SK-N-SH treated with all-trans-retinoic acid at 6 μM for 48 hours (cell line): ENCODE results near the gene PCDHB1.

ENCODE experiments used
- ATAC-seq: fragments of 200-7000 bp; cut with Tn5 transposase; 3 replicates; pipeline ENCODE4 v1.9.1; 2020; ENCODE audit warnings: mild to moderate bottlenecking, moderate library complexity
- ARNTL ChIP-seq: fragments of 450-650 bp; formaldehyde crosslinking; IDR thresholded peaks from 2 replicates; pipeline ENCODE4 v1.5.0; 2020; ENCODE audit warnings: low read depth, mild to moderate bottlenecking, moderate library complexity, borderline replicate concordance
- BACH2 ChIP-seq: fragments of 250-450 bp; sonication (Bioruptor Pico); IDR thresholded peaks from 2 replicates; pipeline ENCODE4 v1.9.0; 2021; ENCODE audit warnings: mild to moderate bottlenecking, borderline replicate concordance
- CSDC2 ChIP-seq: fragments of 250-450 bp; sonication (Bioruptor Pico); IDR thresholded peaks from 2 replicates; pipeline ENCODE4 v1.5.0; 2020; ENCODE audit warnings: mild to moderate bottlenecking, moderate library complexity
- ESRRG ChIP-seq: fragments of 250-450 bp; sonication (Bioruptor Pico); IDR thresholded peaks from 2 replicates; pipeline ENCODE4 v1.6.1; 2021; ENCODE audit warnings: mild to moderate bottlenecking
- GLIS3 ChIP-seq: fragments of 250-450 bp; sonication (Bioruptor Pico); IDR thresholded peaks from 2 replicates; pipeline ENCODE4 v1.5.0; 2020; ENCODE audit warnings: mild to moderate bottlenecking, moderate library complexity
- ISL1 ChIP-seq: fragments of 250-450 bp; sonication (Bioruptor Pico); IDR thresholded peaks from 2 replicates; pipeline ENCODE4 v2.1.2; 2022; ENCODE audit warnings: mild to moderate bottlenecking, moderate library complexity
- OSR1 ChIP-seq: fragments of 250-450 bp; sonication (Bioruptor Pico); IDR thresholded peaks from 2 replicates; pipeline ENCODE4 v1.8.0; 2022; ENCODE audit warnings: moderate library complexity, mild to moderate bottlenecking, inconsistent platforms
- PPARA ChIP-seq: fragments of 250-450 bp; sonication (Bioruptor Pico); IDR thresholded peaks from 2 replicates; pipeline ENCODE4 v1.5.0; 2020; ENCODE audit warnings: mild to moderate bottlenecking, borderline replicate concordance
- RARB ChIP-seq: fragments of 250-450 bp; sonication (Bioruptor Pico); IDR thresholded peaks from 2 replicates; pipeline ENCODE4 v1.8.0; 2021; ENCODE audit warnings: mild to moderate bottlenecking, moderate library complexity
- SNAI2 ChIP-seq: fragments of 250-450 bp; sonication (Bioruptor Pico); IDR thresholded peaks from 2 replicates; pipeline ENCODE4 v1.5.0; 2020; ENCODE audit warnings: mild to moderate bottlenecking, moderate library complexity
- TOX ChIP-seq: fragments of 250-450 bp; sonication (Bioruptor Pico); IDR thresholded peaks from 2 replicates; pipeline ENCODE4 v1.8.0; 2021; ENCODE audit warnings: mild to moderate bottlenecking, moderate library complexity, borderline replicate concordance
- ZC3H10 ChIP-seq: fragments of 250-450 bp; sonication (Bioruptor Pico); IDR thresholded peaks from 2 replicates; pipeline ENCODE4 v1.5.1; 2021; ENCODE audit warnings: mild to moderate bottlenecking, moderate library complexity
- ZFP30 ChIP-seq: fragments of 450-650 bp; formaldehyde crosslinking; IDR thresholded peaks from 2 replicates; pipeline ENCODE4 v1.5.0; 2022; ENCODE audit warnings: mild to moderate bottlenecking, moderate library complexity
- ZNF565 ChIP-seq: fragments of 450-650 bp; formaldehyde crosslinking; conservative IDR thresholded peaks from 2 replicates; pipeline ENCODE4 v1.5.0; 2020; ENCODE audit warnings: low read depth, mild to moderate bottlenecking, moderate library complexity
- ZNF70 ChIP-seq: fragments of 450-650 bp; formaldehyde crosslinking; IDR thresholded peaks from 2 replicates; pipeline ENCODE4 v1.5.0; 2020; ENCODE audit warnings: mild to moderate bottlenecking, moderate library complexity
- ZNF8 ChIP-seq: fragments of 450-650 bp; formaldehyde crosslinking; IDR thresholded peaks from 2 replicates; pipeline ENCODE4 v1.5.0; 2020; ENCODE audit warnings: mild to moderate bottlenecking, moderate library complexity
- TF ChIP-seq, protein P1 (sequence below): fragments of 250-450 bp; sonication (Bioruptor Pico); IDR thresholded peaks from 2 replicates; pipeline ENCODE4 v1.8.0; 2021; ENCODE audit warnings: low read depth, mild to moderate bottlenecking, moderate library complexity, borderline replicate concordance
- TF ChIP-seq, protein P2 (sequence below): fragments of 250-450 bp; sonication (Bioruptor Pico); IDR thresholded peaks from 2 replicates; pipeline ENCODE4 v1.5.1; 2020; ENCODE audit warnings: low read depth, mild to moderate bottlenecking, moderate library complexity
- TF ChIP-seq, protein P3 (sequence below): fragments of 250-450 bp; sonication (Bioruptor Pico); IDR thresholded peaks from 2 replicates; pipeline ENCODE4 v1.8.0; 2020; ENCODE audit warnings: mild to moderate bottlenecking, moderate library complexity, borderline replicate concordance
- TF ChIP-seq, protein P4 (sequence below): fragments of 250-450 bp; sonication (Bioruptor Pico); IDR thresholded peaks from 2 replicates; pipeline ENCODE4 v1.5.0; 2020; ENCODE audit warnings: mild to moderate bottlenecking, moderate library complexity

The PCDHB1 gene, protein sequence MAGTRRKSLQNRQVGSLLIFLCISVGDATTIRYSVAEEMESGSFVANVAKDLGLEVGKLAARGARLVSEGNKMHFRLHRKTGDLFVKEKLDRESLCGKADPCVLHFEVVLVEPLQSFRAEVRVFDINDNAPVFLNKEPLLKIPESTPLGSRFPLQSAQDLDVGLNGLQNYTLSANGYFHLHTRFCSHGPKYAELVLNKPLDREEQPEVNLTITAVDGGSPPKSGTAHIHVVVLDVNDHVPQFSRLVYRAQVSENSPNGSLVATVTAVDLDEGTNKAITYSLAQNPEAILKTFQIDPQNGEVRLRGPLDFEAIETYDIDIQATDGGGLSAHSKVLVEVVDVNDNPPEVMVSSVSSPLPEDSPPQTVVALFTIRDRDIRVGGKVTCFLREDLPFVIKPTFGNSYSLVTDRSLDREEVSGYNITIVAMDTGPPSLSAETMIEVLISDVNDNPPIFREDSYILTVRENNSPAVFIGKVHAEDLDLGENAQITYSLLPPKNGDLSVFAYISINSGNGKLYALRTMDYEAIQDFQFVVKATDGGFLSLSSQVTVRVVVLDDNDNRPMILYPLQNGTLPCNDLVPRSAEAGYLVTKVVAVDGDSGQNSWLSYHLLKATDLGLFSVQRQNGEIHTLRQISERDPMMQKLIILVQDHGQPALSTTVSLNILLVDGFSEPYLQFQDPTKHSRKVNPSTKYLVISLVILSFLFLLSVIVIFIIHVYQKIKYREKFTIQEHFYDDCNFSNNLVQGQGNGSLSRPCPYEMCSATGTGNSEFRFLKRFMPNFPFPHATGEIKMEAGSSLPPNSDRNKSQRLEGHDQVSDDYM

DNA sequence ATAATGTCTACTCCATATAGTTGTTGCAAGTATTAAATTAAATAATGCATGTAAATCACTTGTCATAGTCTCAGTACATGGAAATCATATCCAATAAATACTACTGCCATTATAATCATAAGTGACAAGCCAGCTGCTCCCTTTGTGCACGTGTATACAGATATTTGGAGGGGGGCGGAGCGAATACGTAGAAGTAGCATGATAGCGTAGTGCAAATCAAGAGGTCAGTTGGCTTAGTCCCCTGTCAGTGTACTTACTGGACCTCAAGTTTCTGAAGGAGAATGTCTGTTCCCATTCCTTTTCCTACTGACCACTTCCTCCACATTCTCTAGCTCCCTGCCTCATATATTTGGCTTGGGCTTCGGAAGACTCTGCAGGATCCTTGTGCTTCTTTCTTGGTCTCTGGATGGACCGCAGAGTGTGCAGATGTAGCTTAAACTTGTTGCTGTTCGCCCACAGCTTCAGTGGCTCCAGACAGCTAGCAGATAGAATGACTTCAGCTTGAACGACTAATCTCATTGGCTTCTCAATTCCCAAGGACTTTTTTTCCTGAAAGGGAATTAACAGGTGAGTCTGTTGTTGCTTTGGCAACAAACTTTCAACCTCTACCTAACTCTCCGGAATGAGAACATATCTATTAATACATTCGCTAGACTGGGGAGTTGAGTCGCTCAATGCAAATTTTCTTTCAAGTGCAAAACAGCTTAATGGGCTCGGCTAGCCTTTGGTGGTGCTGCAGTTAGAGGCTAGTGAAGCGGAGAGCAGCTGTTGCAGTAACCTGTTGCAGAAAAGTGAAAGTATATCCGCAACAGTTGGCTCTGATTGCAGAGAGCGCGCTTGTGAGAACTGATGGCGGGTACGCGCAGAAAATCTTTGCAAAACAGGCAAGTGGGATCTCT, at the start of gene PCDHB1:
Gene PCDHB1 (plus strand): TSS at position 753 of the 899 bp plus-strand sequence. CDS start 97 bp downstream, at position 850.
- TF ChIP-seq CSDC2 (CRISPR knock-in tag), result no peak
- no peak for TF ChIP-seq PPARA
- TF ChIP-seq BACH2 (CRISPR knock-in tag), result no peak
- TF ChIP-seq, protein P1, sequence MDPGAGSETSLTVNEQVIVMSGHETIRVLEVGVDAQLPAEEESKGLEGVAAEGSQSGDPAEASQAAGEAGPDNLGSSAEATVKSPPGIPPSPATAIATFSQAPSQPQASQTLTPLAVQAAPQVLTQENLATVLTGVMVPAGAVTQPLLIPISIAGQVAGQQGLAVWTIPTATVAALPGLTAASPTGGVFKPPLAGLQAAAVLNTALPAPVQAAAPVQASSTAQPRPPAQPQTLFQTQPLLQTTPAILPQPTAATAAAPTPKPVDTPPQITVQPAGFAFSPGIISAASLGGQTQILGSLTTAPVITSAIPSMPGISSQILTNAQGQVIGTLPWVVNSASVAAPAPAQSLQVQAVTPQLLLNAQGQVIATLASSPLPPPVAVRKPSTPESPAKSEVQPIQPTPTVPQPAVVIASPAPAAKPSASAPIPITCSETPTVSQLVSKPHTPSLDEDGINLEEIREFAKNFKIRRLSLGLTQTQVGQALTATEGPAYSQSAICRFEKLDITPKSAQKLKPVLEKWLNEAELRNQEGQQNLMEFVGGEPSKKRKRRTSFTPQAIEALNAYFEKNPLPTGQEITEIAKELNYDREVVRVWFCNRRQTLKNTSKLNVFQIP, result no peak
- TF ChIP-seq TOX (CRISPR knock-in tag), result no peak
- no peak for TF ChIP-seq RARB
- TF ChIP-seq ESRRG (CRISPR knock-in tag), result no peak
- TF ChIP-seq ZNF565, result no peak
- TF ChIP-seq, protein P2, sequence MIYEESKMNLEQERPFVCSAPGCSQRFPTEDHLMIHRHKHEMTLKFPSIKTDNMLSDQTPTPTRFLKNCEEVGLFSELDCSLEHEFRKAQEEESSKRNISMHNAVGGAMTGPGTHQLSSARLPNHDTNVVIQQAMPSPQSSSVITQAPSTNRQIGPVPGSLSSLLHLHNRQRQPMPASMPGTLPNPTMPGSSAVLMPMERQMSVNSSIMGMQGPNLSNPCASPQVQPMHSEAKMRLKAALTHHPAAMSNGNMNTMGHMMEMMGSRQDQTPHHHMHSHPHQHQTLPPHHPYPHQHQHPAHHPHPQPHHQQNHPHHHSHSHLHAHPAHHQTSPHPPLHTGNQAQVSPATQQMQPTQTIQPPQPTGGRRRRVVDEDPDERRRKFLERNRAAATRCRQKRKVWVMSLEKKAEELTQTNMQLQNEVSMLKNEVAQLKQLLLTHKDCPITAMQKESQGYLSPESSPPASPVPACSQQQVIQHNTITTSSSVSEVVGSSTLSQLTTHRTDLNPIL, result no peak
- TF ChIP-seq ZNF8 (CRISPR knock-in tag), result no peak
- TF ChIP-seq ARNTL (CRISPR knock-in tag), result no peak
- TF ChIP-seq ZFP30 (CRISPR knock-in tag), result no peak
- TF ChIP-seq OSR1 (CRISPR knock-in tag), result no peak
- TF ChIP-seq, protein P3, sequence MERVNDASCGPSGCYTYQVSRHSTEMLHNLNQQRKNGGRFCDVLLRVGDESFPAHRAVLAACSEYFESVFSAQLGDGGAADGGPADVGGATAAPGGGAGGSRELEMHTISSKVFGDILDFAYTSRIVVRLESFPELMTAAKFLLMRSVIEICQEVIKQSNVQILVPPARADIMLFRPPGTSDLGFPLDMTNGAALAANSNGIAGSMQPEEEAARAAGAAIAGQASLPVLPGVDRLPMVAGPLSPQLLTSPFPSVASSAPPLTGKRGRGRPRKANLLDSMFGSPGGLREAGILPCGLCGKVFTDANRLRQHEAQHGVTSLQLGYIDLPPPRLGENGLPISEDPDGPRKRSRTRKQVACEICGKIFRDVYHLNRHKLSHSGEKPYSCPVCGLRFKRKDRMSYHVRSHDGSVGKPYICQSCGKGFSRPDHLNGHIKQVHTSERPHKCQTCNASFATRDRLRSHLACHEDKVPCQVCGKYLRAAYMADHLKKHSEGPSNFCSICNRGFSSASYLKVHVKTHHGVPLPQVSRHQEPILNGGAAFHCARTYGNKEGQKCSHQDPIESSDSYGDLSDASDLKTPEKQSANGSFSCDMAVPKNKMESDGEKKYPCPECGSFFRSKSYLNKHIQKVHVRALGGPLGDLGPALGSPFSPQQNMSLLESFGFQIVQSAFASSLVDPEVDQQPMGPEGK (CRISPR knock-in tag), result no peak
- TF ChIP-seq, protein P4, sequence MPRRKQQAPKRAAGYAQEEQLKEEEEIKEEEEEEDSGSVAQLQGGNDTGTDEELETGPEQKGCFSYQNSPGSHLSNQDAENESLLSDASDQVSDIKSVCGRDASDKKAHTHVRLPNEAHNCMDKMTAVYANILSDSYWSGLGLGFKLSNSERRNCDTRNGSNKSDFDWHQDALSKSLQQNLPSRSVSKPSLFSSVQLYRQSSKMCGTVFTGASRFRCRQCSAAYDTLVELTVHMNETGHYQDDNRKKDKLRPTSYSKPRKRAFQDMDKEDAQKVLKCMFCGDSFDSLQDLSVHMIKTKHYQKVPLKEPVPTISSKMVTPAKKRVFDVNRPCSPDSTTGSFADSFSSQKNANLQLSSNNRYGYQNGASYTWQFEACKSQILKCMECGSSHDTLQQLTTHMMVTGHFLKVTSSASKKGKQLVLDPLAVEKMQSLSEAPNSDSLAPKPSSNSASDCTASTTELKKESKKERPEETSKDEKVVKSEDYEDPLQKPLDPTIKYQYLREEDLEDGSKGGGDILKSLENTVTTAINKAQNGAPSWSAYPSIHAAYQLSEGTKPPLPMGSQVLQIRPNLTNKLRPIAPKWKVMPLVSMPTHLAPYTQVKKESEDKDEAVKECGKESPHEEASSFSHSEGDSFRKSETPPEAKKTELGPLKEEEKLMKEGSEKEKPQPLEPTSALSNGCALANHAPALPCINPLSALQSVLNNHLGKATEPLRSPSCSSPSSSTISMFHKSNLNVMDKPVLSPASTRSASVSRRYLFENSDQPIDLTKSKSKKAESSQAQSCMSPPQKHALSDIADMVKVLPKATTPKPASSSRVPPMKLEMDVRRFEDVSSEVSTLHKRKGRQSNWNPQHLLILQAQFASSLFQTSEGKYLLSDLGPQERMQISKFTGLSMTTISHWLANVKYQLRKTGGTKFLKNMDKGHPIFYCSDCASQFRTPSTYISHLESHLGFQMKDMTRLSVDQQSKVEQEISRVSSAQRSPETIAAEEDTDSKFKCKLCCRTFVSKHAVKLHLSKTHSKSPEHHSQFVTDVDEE (CRISPR knock-in tag), result no peak
- no peak for TF ChIP-seq ZC3H10
- TF ChIP-seq SNAI2, result no peak
- no peak for TF ChIP-seq ISL1 (CRISPR knock-in tag)
- no peak for TF ChIP-seq ZNF70
- peak; percentile 28; the same call in 1 of the 3 replicates for ATAC-seq

DNA sequence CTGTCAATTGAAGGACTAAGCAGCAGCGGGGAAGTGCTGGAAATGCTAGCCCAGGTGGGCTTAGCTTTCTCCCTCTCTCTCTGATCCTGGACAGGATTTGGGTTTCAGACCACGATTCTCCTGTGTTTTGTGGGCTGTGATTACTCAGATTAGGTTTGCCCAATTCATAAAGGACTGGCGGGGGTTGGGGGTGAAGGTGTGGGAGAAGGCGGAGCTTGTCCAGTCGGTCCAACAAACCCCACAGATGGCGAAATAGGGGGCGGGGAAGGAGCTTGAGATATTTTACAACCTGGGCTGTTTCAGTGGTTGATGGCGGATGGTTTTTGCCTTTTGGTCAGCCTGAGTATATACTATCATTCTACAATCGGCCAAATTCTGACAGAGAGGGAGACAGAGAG, 49.7 kb upstream of the PCDHB1 start:
- ATAC-seq, result peak; percentile 58
- TF ChIP-seq CSDC2 (CRISPR knock-in tag) (0 out of 2 replicates have a peak, but pooled peaks have one; percentile 27), GLIS3 (CRISPR knock-in tag) (no peak)
- TF ChIP-seq, protein P2, result no peak
